ENCODE measurements around the gene VPS33B.
"Not testable (repeated sequence)": the region's sequence is repeated elsewhere in the genome, so short reads cannot be mapped to it uniquely, and the experiment has no call there.

VPS33B gene

DNA sequence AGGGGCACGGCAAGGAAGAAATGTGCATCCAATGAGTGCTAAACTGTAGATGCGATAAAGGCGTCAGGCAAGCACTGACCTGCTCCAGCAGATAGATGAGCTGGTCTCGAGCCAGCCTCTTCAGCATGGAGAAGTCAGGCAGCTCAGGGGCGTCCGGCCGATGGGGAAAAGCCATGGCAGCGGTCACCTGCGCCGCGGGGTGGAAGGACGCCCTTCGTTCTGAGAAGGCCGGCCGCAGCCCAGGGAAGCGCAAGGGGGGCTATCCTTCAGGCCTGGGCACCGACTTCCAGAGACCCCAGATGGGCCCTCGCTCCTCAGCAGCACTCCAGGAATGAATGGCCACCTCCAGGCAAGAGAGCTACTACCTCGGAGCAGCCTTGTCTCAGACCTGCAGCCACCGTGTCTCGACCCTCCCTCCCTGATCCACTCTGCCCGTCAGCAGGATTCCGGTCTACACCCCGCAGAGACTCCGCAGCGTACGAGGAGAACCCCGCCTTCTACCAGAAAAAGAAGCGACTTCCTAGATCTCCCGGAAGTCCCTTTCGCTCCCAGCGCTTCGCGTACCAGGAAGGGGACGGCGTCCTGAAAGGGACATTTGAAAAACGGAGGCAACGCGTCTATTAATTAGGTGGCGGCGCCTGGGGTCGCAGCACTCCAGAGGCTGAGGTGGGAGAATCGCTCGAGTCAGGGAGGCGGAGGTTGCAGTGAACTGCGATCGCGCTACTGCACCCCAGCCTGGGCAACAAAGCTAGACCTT, at the start of gene VPS33B:
VPS33B (minus strand) TSS at position 520 of the 757 bp plus-strand sequence; CDS start at position 175, 345 bp downstream.
- DNase-seq, result peak; percentile 82

DNA sequence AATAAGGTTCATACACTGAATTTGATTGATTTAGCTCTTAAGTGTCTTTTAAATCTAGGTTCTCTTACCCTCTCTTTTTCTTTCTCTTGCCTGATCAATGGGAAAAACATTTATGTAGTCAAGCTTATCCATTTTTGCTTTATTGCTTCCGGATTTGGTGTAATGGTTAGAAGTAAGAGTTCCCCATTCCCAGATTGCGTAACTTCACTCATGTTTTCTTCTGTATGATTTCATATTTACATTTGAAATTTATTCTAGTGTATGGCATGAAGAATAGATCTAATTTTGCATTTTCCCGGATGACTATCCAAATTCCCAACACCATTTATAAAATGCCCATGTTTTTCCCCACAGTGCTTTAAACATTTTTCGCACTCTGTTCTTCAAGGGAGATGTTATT, 49.8 kb upstream of the VPS33B start:
- no peak for DNase-seq

DNA sequence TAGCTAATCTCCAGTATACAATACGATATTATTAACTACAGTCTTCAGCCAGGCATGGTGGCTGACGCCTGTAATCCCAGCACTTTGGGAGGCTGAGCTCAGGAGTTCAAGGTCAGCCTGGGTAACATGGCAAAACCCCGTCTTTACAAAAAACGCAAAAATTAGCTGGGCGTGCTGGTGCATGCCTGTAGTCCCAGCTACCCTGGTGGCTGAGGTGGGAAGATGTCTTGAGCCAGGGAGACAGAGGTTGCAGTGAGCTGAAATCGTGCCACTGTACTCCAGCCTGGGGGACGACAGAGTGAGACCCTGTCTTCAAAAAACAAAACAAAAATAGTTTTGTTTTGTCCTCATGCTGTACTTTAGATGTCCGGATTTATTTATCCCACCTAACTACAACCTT, 48.5 kb upstream of the VPS33B start:
- no peak for DNase-seq

DNA sequence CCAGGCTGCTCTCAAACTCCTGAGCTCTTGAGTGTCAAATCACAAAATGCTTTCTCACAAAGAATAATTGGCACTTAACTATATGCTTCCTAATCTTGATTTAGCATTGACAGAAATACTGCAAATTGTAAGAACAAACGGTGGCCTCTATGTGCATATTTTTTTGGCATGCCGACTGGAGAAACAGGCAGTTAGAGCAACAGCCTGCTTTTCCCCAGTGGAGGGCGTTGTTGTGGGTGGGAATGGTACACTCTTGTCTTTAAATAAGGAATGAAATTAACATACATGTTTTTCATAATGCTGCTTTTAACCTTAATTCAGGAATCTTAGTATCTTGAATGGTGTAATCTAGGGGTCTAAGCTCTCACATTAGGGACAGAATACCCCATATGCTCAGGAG, 46.6 kb upstream of the VPS33B start:
- DNase-seq, result no peak

DNA sequence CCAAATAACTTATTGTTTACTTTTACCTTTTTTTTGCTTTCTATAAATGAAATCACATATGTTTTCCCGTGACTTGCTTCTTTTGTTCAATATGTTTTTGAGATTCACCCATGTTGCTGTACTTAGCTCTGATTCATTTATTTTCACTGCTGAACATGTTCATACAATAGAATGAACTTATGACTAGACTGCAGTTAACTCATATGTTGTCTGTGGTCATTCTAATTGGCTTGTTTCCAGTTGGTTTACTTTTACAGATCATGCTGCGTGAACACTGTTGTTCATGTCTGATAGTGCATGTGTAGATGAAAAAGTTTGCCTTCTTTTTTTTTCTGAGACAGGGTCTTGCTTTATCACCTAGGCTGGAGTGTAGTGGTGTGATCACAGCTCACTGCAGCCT, 46.0 kb upstream of the VPS33B start:
- no peak for DNase-seq

DNA sequence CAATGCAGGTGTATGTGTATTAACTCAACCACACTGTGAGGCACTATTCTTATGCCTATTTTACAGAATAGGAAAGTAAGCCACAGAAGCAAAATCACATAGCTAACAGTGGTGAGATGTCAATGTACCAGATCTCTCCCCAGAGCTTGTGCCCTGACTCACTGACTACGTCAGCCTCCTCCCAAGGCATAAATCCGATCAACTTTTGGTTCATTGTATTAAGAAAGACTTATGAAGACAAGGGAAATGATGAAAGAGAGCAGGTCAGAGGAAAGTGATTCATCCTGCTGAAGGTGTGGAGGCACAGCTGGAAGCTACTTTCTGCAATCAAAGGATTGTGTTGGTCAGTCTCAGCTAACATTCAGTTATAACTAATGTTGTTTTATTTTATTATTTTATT, 44.6 kb upstream of the VPS33B start:
- DNase-seq, result no peak

DNA sequence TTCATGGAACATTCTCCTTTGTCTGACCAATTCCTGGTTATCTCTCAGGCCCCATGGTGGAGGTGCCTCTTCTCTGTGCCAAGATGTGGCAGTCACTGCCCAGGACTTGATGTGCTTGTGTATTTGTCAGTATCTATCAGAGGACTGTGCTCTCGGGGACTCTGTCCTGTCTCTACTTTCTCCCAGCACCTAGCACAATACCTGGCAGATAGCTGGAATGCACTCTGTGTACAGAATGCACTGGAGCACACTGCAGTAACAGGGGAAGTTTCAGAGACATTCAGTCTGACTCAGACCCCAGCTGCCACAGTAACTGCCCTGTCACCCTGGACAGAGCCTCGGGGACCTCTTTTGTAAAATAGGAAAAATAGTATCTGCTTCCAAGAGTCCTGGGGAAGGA, 43.1 kb upstream of the VPS33B start:
- no peak for DNase-seq

DNA sequence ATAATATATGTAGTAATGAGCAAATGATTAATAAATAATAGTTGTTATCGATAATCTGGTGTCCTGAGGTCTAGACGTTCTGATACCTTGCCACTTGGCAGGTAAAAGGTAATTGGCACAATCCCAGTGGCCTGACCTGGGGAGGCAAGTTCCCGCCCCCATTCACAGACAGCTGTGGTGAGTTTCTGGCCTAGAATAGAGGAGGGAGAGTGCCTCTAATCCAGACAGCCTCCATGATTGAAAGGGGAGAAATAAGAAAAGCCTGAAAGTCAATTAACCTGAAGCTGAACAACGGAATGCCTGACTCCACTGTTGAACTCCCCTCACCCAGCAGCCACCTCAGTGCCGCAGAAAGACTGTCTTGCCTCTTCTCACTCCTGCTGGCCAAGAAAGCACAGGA, 39.6 kb upstream of the VPS33B start:
- DNase-seq, result no peak

DNA sequence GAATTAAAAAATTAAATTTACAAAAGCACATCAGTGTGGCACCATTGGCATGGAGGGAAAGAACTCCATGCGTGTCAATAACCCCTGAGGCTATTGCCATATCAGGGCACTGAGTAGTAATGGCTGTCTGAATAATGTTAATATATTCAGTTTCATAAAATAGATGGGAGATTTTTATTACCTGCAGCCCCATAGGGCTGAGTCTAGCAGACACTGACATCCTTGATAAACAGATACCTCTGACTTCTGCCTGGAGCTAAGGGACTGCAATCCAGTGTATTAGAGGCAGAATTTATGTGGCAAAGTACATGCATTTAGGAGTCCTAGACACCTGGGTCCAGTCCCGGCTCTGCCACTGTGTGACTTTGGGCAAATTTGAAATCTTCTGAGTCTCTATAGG, 38.8 kb upstream of the VPS33B start:
- no peak for DNase-seq

DNA sequence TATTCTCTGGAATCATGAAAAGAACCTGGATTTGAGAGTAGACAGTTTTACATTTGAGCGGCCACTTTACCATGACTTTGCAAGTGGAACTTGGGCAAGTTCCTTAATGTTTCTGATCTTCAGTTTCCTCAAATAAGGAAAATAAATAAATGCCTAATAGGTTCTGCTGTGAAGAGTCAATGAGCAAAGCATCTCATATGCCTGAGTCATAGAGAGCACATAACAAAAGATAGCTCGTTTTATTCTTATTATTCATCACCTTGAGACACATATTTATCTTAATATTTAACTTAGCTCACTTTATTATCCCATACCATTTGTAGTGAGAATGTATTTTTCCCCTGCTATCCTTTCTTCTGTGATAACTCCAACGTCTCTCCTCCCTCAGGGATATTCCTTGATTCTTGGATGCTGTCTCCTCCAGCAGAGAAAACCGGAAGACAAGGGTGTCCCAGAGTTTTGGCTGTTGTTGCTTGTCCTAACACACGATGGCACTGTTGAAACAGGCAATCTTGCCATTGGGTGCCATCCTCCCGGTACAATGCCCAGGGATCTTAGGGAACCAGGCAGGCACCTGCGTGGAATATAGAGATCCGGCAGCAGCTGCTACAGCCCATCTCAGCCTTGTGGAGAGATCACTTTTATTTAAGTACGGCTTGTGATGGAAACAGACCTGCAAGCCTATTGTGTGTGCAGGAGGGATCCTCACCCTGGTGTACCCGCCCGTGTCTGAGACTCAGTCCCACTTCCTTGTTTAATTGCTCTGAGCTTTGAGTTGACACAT, 33.3 kb upstream of the VPS33B start:
- peak; percentile 81 for DNase-seq

DNA sequence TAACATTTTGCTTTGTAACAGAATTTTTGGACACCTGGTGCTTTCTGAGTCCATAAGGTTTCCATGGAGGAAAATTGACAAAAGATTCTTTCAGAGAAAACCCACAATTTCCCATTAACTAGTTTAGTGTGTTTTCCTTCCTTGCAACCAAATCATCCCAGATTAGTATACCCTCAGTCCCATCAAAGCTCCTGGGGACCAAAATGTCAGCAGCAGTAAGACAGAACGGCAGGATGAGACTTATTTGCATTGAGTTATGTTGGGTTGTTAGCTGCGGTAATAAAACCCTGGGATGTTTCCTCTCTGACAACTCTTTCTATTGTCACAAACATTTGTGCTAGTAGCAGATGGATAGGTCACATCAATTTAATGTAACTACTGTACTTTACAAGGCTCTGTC, 32.4 kb upstream of the VPS33B start:
- no peak for DNase-seq

DNA sequence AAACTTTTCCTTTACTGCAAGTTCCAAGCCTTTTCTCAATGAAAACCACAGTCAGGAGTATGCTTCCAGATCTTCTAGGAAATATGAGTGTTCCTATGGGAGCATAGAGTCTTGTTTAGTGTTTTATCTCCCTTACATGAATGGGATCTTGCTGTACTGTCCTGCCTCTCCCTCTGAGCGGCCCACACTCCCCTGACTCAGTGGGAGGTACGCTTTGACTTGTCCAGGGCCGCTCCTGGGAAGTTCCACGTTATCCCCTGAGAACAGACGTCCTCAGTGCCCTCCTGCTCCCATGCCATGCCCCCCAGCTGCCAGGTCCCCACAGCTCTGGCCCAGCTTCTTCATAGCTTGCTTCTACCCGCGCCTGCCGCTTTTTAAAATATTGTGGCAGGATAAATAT, 28.9 kb upstream of the VPS33B start:
- no peak for DNase-seq

DNA sequence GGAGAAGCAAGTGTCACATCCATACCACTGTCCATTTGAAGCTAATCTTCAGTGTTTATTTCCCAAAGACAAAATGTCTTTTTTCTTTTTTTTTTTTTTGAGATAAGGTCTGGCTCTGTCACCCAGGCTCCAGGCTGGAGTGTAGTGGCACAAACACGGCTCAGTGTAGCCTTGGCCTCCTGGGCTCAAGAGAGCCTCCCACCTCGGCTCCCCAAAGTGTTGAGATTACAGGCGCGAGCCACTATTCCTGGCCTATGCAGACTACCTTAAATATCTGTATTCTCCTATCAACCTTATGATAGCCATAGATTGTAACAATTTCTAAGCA, 27.7 kb upstream of the VPS33B start:
- no peak for DNase-seq

DNA sequence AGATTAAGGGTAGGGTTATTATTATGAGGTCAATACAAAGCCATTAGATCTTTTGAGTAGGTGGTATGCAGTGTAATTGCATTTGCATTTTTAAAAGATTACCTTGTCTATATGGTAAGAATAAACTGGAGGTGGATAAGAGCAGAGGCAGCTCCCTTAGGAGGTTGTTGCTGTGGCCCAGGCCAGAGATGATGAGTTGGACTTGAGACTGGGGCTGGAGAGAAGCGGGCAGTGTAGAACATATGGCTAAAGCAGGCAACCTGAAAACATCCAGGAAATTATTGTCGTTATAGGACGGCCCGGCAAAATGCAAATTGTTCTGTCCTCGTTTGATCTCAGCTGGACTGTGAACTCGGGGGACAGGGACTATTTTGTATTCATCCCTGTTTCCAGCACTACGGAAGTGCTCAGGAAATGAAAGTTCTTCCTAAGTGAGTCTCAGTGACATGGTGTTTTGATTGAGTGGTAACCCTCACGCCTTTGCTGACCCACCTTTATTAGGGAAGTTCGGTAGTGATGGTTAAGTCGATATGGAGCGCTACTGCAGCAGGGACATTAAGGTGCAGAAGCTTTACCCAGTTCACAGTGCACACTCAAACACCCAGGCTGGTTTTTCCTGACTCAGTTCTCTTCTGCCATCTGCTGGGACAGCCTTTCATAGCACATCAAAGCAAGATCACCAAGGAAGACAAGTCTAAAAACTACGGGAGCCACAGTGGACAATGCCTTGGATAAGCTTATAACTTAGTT, 27.2 kb upstream of the VPS33B start:
- DNase-seq, result peak; percentile 79

DNA sequence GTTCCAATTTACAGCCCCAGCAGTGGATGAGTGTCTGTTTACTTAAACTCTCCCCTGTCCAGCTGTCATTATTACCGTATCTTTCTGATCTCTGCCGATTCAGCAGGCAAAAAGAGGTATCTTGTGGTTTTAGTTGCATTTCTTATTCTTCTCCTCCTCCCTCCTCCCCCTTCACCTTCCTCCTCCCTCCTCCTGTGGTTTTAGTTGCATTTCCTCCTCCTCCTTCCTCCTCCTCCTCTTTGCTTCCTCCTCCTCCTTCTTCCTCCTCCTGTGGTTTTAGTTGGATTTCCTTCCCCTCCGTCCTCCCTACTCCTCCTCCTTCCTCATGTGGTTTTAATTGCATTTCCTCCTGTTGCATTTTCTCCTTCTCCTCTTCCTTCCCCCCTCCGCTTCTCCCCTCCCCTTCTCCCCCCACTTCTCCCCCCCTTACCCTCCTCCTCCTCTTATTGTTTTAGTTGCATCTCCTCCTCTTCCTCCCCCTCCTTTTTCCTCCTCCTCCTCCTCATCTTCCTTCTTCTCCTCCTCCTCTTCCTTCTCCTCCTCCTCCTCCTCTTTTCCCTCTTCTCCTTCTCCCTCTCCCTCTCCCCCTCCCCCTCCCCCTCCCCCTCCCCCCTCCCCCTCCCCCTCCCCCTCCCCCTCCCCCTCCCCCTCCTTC, 25.3 kb upstream of the VPS33B start:
- no peak for DNase-seq

DNA sequence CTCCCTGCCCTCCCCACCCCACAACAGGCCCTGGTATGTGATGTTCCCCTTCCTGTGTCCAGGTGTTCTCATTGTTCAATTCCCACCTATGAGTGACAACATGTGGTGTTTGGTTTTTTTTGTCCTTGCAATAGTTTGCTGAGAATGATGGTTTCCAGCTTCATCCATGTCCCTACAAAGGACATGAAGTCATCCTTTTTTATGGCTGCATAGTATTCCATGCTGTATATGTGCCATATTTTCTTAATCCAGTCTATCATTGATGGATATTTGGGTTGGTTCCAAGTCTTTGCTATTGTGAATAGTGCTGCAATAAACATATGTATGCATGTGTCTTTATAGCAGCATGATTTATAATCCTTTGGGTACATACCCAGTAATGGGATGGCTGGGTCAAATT, 23.7 kb upstream of the VPS33B start:
- not testable (repeated sequence) for DNase-seq

DNA sequence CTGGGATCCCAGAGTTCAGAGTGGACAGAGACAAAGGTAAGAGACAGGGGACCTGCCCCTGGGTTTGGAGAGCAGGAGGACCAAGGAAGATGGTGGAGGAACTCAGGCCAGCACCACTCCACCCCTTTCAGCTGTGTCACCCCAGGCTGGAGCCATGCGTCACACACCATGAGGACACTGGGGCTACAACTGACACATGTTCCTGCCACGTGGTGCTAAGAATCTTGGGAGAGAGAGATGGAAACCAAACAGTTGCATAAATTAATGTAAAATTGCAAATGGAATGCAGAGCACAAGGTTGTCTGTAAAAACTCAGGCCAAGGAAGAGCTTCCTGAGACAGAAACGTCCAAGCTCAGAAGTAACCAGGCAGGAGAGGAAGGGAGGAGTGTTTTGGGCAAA, 22.7 kb upstream of the VPS33B start:
- no peak for DNase-seq

DNA sequence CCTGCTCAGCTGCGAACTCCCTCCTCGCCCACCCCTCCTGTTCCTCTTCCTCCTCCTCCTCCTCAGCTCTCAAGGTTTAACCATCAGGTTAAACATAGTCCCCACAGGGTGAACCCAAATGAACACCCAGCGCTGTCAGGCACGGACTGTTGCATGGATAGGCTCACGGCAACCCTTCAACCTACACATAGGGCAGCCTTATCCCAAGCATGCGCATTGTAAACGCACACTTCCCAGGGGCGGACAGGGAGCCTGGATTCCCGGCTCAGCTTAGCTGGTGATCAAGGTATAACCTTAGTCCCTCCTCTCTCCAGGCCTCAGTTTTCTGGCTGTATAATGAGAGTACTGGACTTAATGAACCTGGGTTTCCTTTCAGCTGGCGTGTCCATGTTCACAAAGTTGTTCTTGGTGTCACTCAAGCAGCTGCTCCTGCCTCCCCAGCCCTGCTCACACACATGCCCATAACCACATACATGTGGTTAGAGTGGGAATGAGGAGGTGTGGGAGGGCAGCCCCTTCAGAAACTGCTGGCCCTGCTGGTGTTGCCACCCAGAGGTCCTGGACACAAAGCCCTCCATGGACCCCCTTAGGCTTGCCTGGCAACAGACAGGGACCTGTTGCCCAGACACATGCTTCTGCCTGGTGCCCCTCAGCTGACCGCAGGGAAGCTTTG, 20.9 kb upstream of the VPS33B start:
- no peak for DNase-seq

DNA sequence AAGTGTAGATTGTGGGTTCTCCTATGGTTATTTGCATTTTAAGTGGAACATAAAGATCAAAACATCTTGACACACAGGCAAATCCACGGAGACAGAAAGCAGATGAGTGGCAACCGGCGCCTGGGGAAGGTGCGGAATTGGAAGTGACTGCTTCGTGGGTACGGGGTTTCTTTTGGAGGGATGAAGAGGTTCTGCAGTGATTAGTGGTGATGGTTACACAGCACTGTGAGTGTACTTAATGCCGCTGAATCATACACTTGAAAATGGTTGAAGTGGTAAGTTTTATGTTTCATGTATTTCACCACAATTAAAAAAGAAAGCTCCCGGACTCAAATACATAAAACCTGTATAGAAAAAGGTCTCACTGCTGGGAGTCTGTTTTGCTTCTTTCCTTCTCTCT, 18.5 kb upstream of the VPS33B start:
- no peak for DNase-seq

DNA sequence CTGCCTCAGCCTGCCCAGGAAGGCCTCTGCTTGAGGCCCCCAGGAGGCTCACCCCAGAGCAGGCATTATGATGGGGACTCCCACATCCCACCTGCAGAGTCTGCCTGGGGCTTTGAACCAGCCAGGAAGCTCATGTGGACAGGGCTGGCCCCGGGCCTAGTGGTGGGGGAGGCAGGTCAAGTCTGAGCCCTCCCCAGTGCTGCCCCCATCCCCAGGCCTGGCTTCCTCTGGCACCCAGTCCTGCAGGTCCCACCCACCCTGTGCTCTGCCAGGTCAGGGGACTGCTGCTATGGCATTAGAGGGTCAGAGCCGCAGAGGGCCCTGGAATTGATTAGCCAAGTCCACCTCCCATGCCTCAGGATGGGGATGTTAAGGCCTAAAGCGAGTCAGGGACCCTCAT, 17.6 kb upstream of the VPS33B start:
- DNase-seq, result no peak

DNA sequence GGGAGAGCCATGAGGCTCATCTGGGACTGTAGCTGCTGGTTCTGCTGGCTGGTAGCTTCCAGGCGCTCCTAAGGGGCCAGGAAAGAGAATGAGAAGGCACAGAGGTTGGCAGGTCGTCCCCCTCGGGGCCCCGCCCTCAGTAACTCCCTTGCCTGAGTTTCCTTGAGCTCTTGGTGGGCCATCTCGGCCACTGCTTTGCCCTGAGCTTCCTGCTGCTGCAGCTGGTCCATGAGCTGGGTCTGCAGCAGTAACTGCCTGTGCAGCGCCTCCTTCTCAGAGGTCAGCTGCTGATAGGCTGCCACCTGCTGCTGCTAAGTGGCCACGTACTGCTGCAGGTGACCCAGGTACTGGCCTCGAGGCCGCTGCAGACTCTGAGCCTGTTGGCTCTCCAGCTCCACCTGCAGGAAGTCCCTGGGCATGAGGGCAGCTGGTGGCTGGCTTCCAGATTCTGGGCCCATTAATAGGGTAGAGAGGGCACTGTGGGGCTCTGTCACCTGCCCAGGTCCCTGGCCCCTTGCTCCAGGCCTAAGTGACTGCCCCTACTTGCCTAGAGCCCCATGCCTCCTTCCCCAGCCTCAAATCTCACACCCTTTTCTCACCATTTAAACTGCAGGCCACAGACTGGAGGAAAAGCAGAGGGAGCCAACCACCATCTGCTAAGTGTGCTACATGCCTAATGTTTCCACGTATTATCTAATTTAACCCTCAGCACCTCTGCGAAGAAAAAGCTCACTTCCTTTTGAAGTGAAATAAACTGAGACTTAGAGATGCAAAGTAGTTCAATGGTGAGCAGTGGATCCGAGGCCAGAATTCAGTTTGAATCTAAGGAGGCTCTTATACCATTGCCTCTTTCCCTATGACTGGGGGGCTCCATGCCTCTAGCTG, 10.8 kb upstream of the VPS33B start:
- DNase-seq, result peak; percentile 59

DNA sequence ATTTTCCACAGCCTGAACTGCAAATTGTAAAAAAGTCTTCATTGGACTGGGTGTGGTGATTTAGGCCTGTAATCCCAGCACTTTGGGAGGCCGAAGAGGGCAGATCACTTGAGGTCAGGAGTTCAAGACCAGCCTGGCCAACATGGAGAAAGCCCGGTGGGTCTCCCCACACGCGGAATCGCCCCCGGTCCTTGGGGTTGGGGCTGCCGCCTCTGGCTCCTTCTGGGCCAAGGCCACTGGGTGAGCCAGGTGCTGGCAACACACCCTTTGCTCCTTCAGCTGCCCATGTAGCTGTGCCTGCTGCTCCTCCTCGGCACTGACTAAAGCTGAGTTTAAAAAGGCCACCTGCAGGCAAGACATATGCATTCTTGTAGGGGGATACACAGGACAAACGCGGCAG, 9.4 kb upstream of the VPS33B start:
- no peak for DNase-seq
